Measurements from ENCODE around the gene ASIC1. TPM values are rescaled to one million over a fixed set of nuclear protein-coding genes. Genes with fewer than 3 reads are reported as not detected.

ASIC1 gene
- total and polyA plus RNA-seq, 2 donors: 2.7 to 5.4 TPM

DNA sequence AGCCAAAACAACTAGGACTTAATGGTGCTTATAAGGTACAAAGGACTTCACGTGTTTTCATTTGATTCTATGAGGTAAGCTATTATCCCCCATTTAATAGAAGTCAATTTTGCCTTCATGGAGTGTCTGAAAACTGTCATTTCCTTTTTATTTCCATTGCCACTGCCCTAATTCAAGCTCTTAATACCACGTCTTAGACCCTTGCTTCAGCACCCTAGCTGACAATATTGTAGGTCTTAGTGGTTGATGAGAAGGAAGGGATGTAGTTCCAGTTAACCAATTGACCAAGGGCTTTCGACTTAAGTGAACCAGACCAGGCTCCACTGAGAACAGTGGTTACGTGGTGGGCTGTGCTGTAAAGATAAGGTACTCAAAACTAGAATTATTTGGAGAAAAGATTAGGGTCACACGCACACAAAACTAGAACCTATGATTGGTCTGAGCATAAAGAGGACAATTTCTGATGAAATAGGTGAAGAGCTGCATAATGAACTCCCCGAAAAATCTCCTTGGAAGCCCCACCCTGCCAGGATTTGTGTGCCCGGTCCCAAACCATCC, 9.6 kb upstream of the ASIC1 start:
- 91% methylated on average over 7 of the region's 7 CpGs for WGBS
- DNase-seq (ENCODE audit: extremely low spot score): no peak
- no peak overlapping the region for H3K4me3 ChIP-seq (ENCODE audit: low read depth, low read length)
- no peak overlapping the region for H3K27ac ChIP-seq (ENCODE audit: low read depth)
- no peaks in the 10 kb centered on the region for H3K36me3 ChIP-seq (ENCODE audit: insufficient read depth)
- H3K4me1 ChIP-seq (ENCODE audit: insufficient read depth): no peaks in the 10 kb centered on the region

DNA sequence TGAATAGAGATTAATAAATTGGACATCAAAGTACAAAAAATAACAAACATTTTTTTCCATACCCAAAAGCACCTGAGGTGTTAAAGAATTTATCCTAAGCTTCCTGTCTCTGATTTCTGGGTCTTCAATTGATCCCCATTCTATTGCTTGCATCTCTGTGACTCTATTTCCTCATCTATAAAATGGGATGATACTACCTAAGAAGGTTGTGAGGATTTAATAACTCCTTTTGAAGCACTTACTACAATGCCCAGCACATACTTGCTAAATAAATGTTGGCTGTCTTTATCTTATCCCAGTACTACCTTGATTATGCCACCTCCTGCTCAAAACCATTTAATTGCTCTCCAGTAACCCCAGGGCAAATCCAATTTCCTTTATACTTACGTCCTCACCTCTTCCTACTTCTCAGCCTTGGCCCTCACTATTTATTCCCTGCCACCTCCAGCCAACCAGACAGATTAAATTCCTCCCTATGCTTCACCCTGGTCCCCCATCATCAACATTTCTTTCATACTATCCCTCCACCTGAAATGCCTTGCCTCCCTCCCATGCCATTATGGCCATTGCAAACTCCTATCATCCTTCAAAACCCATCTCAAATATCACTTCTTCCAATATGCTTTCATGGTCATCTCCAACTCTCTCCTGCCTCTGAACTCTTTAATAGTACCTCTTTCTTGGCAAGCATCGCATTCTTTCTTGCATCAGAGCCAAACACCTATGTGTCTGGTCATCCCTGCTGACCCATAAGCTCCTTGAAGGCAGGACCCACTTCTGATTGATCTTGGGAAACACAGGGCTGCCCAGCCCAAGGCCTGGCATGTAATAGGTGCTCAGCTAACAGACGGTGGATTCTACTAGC, 7.9 kb upstream of the ASIC1 start:
- Histone ChIP-seq H3K27ac (ENCODE audit: low read depth) (no peak overlapping the region), H3K4me1 (ENCODE audit: insufficient read depth) (no peaks in the 10 kb centered on the region), H3K36me3 (ENCODE audit: insufficient read depth) (no peaks in the 10 kb centered on the region), H3K4me3 (ENCODE audit: low read depth, low read length) (no peak overlapping the region)
- DNase-seq (ENCODE audit: extremely low spot score): no peak
- 88% methylated on average over 3 of the region's 3 CpGs for WGBS

DNA sequence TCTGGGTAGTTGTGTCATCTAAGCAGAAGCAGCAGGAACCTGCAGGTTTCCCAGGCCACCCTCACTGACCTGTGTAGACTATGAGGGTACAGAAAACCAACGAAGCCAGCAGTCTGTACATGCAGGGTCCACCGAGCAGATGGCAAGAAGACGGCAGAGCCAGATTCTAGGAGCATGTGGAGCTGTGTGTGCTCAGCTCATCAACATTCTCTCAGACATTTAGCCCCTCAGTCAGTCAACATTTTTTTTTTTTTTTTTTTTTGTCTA, 7.3 kb upstream of the ASIC1 start:
- Histone ChIP-seq H3K27ac (ENCODE audit: low read depth) (no peak overlapping the region), H3K4me3 (ENCODE audit: low read depth, low read length) (no peak overlapping the region)
- WGBS: 58% methylated on average over 3 of the region's 3 CpGs

DNA sequence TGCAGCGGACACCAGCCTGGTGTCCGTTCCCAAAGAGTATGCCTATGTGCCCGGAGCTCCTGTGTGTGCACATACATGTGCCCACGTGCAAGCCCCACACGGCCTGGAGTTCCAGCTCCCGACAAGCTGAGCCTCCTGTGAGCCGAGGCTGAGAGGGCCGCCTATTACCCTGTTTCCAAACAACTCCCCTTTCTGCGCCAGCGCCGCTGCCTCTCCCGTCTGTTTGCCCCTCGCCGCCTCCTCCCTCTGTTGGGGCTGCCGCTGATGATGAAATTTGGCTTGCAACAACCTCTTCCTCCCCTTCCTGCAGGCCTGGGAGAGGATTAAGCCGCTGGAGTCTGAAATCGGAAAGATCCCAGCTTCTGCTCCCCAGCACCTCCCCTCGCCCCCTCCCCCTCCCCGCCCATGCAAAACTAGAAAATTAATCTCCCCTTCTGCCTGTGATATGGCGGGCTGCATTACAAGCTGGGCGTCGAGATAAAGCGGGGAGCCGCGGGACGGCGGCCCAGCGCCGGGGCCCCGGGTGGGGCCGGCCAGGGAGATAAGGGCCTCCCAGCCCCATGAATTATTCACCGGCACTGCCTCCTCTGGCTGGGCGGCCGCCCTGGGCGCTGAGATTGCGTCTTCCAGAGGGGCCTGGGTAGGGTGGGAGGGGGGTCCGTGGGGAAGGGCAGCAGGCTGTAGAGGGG, 6.8 kb upstream of the ASIC1 start:
- H3K4me3 ChIP-seq (ENCODE audit: low read depth, low read length): no peak overlapping the region
- H3K27ac ChIP-seq (ENCODE audit: low read depth): no peak overlapping the region
- WGBS: 4% methylated on average over 37 of the region's 37 CpGs
- H3K4me1 ChIP-seq (ENCODE audit: insufficient read depth): no peaks in the 10 kb centered on the region
- DNase-seq (ENCODE audit: extremely low spot score): peak; percentile 48
- H3K36me3 ChIP-seq (ENCODE audit: insufficient read depth): no peaks in the 10 kb centered on the region

More for the DNA sequence above, 7.3 kb upstream of the ASIC1 start:
- Histone ChIP-seq H3K36me3 (ENCODE audit: insufficient read depth) (no peaks in the 10 kb centered on the region), H3K4me1 (ENCODE audit: insufficient read depth) (no peaks in the 10 kb centered on the region)
- no peak for DNase-seq (ENCODE audit: extremely low spot score)

DNA sequence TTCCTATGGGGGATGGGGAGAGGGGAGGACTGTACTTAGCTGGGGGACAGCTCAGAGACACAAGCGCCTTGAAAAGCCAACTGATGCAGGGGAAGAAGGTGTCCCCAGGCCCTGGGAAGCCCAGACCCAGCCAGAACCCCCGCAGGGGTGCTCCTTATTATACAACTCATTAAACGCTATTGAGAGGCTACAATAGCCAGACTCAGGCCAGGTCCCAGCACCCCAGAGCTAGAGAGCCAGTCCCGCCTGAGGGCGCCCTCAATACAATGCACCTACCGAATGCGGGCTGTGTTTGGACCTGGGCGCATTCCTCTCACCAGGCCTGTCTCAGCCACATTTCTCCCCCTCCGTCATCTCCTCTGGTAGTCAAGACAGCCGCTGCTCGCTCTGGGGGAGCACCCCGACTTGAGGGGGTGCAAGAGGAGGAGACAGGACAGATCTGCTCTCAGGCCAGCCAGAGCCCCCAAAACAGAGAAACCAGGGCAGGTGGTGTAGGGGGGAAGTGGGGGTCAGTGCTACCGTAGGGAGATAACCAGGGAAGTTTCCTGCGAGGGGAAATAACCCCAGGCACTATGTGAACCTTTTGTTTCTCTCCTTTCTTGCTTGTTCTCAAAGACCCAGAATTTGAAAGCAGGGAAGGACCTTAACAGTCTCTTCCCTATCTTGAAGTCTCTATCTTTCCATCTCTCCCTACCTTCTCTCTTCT, 6.1 kb upstream of the ASIC1 start:
- H3K36me3 ChIP-seq (ENCODE audit: insufficient read depth): no peaks in the 10 kb centered on the region
- no peak overlapping the region for H3K27ac ChIP-seq (ENCODE audit: low read depth)
- no peak for DNase-seq (ENCODE audit: extremely low spot score)
- no peak overlapping the region for H3K4me3 ChIP-seq (ENCODE audit: low read depth, low read length)
- 57% methylated on average over 14 of the region's 14 CpGs for whole genome bisulfite sequencing
- H3K4me1 ChIP-seq (ENCODE audit: insufficient read depth): no peaks in the 10 kb centered on the region

DNA sequence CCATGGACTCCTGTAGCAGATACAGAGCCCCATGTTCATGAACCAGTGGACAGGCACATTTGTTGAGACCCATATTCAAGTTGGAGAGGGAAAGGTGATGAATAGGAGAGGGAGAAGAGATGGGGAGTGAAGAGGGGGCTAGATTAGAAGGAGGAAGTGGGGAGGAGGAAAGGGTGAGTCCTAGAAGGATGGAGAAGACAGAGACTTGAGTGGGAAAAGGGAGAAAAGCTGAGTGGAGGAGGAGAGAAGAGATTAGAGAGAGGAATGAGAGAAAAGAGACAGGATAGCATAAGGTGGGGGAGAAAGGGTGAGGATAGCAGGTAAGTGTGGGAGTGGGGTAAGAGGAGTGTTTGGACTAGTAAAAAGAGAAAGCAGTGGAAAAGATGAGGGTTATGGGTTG, 4.9 kb upstream of the ASIC1 start:
- no peaks in the 10 kb centered on the region for H3K36me3 ChIP-seq (ENCODE audit: insufficient read depth)
- no peaks in the 10 kb centered on the region for H3K4me1 ChIP-seq (ENCODE audit: insufficient read depth)
- no peak overlapping the region for H3K27ac ChIP-seq (ENCODE audit: low read depth)
- H3K4me3 ChIP-seq (ENCODE audit: low read depth, low read length): no peak overlapping the region
- DNase-seq (ENCODE audit: extremely low spot score): no peak

DNA sequence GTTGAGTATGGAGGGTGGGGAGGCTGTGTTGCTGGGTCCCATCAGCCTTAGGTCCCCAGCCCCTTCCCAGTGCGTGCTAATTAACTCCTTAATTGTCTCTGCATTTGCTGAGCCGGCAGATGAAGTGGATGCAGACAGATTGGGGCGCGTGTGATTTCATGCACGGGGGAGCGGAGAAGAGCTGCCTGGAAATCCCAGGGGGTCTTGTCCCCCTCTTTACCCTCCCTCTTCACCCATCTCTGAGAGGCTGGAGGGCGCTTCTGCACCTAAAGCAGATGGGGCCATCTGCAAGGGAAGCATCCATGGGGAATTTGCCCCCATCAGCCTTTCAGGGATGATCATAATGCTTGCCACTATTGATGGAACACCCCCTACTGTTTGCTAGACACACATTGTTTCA, 4.4 kb upstream of the ASIC1 start:
- WGBS: 94% methylated on average over 7 of the region's 7 CpGs
- H3K27ac ChIP-seq (ENCODE audit: low read depth): no peak overlapping the region
- no peak for DNase-seq (ENCODE audit: extremely low spot score)
- H3K36me3 ChIP-seq (ENCODE audit: insufficient read depth): no peaks in the 10 kb centered on the region
- H3K4me1 ChIP-seq (ENCODE audit: insufficient read depth): no peaks in the 10 kb centered on the region
- H3K4me3 ChIP-seq (ENCODE audit: low read depth, low read length): no peak overlapping the region

DNA sequence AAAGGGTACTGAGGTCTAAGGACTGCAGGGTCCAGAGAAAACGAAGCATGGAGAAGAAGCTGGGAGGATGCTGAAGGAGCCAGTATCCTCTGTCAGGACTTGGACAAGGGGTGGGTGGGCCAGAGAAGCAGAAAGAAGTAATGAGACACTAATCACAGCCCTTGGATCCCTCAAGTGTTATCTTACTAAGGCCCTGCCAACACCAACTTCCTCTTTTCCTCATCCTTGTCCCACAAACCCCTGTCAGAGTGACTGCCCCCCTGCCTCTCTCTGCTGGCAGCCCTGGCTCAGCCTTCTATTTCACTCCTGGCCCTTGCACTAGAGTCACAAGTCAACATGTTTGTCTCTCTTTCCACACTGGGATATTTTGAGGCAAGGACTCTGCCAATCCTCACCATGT, 3.8 kb upstream of the ASIC1 start:
- Histone ChIP-seq H3K4me1 (ENCODE audit: insufficient read depth) (no peaks in the 10 kb centered on the region), H3K36me3 (ENCODE audit: insufficient read depth) (no peaks in the 10 kb centered on the region), H3K27ac (ENCODE audit: low read depth) (no peak overlapping the region), H3K4me3 (ENCODE audit: low read depth, low read length) (no peak overlapping the region)
- DNase-seq (ENCODE audit: extremely low spot score): no peak
- 95% methylated on average over 1 of the region's 1 CpG for WGBS

DNA sequence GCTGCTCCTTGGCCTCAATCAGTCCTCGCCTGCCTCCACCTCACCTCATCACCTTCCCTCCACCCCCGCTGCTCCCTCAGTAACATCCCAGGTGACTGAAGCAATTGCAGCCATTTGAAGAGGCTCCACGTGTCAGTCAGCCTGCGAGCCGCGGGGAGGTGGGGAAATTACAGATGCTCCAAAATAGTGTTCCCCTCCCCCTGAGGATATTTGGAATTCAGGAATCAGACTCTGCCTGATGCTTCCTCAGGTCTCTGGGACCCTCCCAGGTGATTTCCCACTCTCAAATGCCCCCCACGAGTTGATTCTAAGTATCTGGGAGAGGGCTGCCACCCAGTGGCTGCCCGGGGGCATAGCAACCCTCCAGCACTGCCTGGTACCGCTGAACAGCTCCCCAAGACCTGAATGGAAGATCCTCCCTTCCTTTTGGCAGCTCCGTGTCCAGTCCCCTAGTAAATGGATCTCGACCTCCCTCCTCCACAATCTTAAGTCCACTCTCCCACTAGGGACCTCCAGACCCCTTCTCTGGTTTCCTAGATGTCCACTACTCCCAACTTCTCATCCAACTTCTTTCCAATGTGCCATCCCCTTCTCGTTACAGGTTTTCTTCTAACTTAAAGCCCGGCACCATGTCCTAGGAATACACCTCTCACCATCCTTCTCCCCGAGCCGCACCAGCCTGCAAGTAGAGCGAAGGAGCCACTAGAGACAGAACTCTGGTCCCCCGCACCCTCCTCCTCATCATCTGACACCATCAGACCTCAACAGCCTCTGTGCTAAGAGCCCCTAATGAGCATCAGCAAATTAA, 1.4 kb upstream of the ASIC1 start:
- H3K27ac ChIP-seq (ENCODE audit: low read depth): no peak overlapping the region
- WGBS: 20% methylated on average over 17 of the region's 17 CpGs
- H3K4me3 ChIP-seq (ENCODE audit: low read depth, low read length): no peak overlapping the region
- DNase-seq (ENCODE audit: extremely low spot score): no peak
- H3K36me3 ChIP-seq (ENCODE audit: insufficient read depth): no peaks in the 10 kb centered on the region
- no peaks in the 10 kb centered on the region for H3K4me1 ChIP-seq (ENCODE audit: insufficient read depth)

DNA sequence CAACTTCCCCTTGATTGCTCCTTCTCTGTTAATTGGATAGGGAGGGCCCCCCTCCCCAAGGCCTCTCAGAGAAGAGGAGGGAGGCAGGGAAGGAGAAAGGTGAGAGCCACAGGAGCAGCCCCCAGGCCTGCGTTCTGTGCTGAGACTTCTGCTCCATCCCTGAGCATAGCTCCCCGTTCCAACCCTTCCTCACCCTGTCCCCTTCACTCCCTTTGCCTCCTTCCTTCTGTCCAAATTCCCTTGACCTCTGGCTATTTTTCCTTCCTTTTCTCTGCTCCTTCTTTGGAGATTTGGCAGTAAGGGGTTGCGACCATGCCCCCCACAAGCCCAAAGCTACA, 788 bp upstream of the ASIC1 start:
- Histone ChIP-seq H3K4me1 (ENCODE audit: insufficient read depth) (no peaks in the 10 kb centered on the region), H3K4me3 (ENCODE audit: low read depth, low read length) (no peak overlapping the region), H3K27ac (ENCODE audit: low read depth) (no peak overlapping the region), H3K36me3 (ENCODE audit: insufficient read depth) (no peaks in the 10 kb centered on the region)
- no peak for DNase-seq (ENCODE audit: extremely low spot score)
- 44% methylated on average over 3 of the region's 3 CpGs for WGBS

DNA sequence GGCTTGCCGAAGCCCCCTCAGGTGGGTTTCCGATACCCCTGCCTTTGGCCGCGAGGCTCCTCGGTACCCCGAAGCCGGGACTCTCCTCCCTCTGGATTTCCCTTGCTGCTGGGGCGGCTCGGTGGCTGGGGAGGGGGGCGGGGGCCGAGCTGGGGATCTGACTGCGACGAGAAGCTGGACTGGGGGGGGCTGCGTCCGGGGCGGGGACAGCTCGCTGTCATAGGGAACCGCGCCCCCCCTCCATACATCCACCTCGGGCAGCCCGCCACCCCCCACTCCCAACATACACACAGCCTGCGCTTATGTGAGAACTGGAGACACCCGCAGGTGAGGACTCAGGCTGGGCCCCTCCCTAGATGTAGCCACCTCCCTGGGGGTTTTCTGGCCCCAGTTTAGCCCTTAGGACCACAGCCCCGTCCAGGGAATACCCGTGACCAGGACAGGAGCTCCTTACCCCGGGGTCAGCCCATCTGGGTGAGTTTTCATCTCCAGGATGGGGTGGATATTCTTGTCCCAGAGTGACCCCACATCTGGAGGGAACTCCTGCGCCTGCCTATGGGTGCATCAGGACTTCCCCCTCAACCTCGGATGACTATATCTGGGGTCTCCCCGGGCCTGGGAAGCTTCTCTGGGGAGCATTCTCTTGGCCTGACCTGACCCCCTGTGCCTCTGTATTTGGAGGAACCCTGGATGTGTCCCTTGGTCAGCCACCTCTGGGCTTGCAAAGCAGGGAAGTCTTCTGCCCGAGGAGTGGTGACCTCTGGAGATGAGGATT, 687 bp downstream of the ASIC1 start:
- Histone ChIP-seq H3K4me1 (ENCODE audit: insufficient read depth) (no peaks in the 10 kb centered on the region), H3K4me3 (ENCODE audit: low read depth, low read length) (peak overlapping the region; percentile 59), H3K36me3 (ENCODE audit: insufficient read depth) (no peaks in the 10 kb centered on the region), H3K27ac (ENCODE audit: low read depth) (no peak overlapping the region)
- WGBS: 19% methylated on average over 30 of the region's 30 CpGs
- DNase-seq (ENCODE audit: extremely low spot score): no peak

DNA sequence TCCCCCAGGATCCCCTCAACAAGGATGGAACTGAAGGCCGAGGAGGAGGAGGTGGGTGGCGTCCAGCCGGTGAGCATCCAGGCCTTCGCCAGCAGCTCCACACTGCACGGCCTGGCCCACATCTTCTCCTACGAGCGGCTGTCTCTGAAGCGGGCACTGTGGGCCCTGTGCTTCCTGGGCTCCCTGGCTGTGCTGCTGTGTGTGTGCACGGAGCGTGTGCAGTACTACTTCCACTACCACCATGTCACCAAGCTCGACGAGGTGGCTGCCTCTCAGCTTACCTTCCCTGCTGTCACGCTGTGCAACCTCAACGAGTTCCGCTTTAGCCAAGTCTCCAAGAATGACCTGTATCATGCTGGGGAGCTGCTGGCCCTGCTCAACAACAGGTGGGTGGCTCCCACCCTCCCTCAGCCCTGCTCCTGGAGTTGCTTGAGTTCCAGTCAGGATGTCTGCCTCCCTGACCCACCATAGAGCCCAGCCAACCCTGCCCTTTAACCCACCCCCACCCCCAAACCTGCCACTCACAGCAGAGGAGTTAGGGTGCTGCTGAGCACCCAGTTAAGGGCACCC, 1.4 kb downstream of the ASIC1 start:
- WGBS: 91% methylated on average over 15 of the region's 15 CpGs
- DNase-seq (ENCODE audit: extremely low spot score): no peak
- H3K4me1 ChIP-seq (ENCODE audit: insufficient read depth): no peaks in the 10 kb centered on the region
- H3K36me3 ChIP-seq (ENCODE audit: insufficient read depth): no peaks in the 10 kb centered on the region
- H3K4me3 ChIP-seq (ENCODE audit: low read depth, low read length): no peak overlapping the region
- no peak overlapping the region for H3K27ac ChIP-seq (ENCODE audit: low read depth)

Measured in urinary bladder (tissue), 4 donors.